H1 (cell line): ENCODE results near the gene ACSM2A. TPM values are rescaled to one million over a fixed set of nuclear protein-coding genes. Genes with fewer than 3 reads are reported as not detected.

Experiments
- CTCF ChIA-PET: fragments of 300-600 bp; sonication (Branson Sonifier 250); formaldehyde crosslinking; loops from one replicate; lab custom pipeline; 2021; ENCODE audit not compliant: partially characterized antibody; lab: Charles Lee
- POLR2A ChIA-PET: fragments of 300-600 bp; sonication (Branson Sonifier 250); formaldehyde crosslinking; loops from one replicate; lab custom pipeline; 2021; ENCODE audit warnings: inconsistent platforms; ENCODE audit not compliant: partially characterized antibody; lab: Charles Lee
- DNase-seq, 2 experiments: peaks; one replicate each; pipeline versions ENCODE4 v3.0.0 to v3.0.0-alpha.2; 2010 to 2022; ENCODE audit warnings: low spot score in 2 of 2, low read depth in 1 of 2, mixed read lengths in 1 of 2
- FAIRE-seq: peaks from 2 replicates; lab custom pipeline; 2011; peaks lifted over from hg19 to GRCh38; lab: Jason Lieb, UNC
- H2AFZ ChIP-seq: 2 replicates; pipeline ENCODE4 v1.8.1; 2012; ENCODE audit warnings: low read length, inconsistent platforms
- H2AK5ac ChIP-seq: 2 replicates; pipeline ENCODE4 v1.6.1; 2013; ENCODE audit warnings: low read depth, low read length
- H2BK120ac ChIP-seq: replicated peaks from 2 replicates; pipeline ENCODE3; 2013; ENCODE audit warnings: low read depth, low read length, inconsistent platforms
- H2BK12ac ChIP-seq: 2 replicates; pipeline ENCODE4 v1.6.1; 2013; ENCODE audit warnings: low read depth, low read length
- H2BK15ac ChIP-seq: 2 replicates; pipeline ENCODE4 v1.6.1; 2013; ENCODE audit warnings: low read length
- H2BK20ac ChIP-seq: 2 replicates; pipeline ENCODE4 v1.6.1; 2013; ENCODE audit warnings: low read length
- H2BK5ac ChIP-seq: 2 replicates; pipeline ENCODE4 v1.6.1; 2013; ENCODE audit warnings: low read depth, low read length
- H3K14ac ChIP-seq: 2 replicates; pipeline ENCODE4 v1.6.1; 2013; ENCODE audit warnings: inconsistent platforms; ENCODE audit not compliant: insufficient read length
- H3K18ac ChIP-seq: 2 replicates; pipeline ENCODE4 v1.6.1; 2013; ENCODE audit warnings: low read length; ENCODE audit errors: extremely low read depth
- H3K23ac ChIP-seq: 2 replicates; pipeline ENCODE4 v1.6.1; 2013; ENCODE audit warnings: inconsistent platforms; ENCODE audit not compliant: insufficient read length
- H3K23me2 ChIP-seq: 2 replicates; pipeline ENCODE4 v1.6.1; 2013; ENCODE audit warnings: low read depth, low read length
- H3K27ac ChIP-seq: 2 replicates; pipeline ENCODE4 v1.6.1; 2011; ENCODE audit warnings: low read depth, low read length, inconsistent platforms
- H3K27me3 ChIP-seq, 4 experiments: replicated peaks in 1 of 4; 1 replicate in 1 of 4; 2 replicates in 3 of 4; pipeline versions ENCODE4 v1.6.1 to v1.8.1; 2011 to 2013; ENCODE audit warnings: low read length in 3 of 4, mild to moderate bottlenecking in 3 of 4, inconsistent platforms in 2 of 4, mixed read lengths in 2 of 4, moderate library complexity in 1 of 4; ENCODE audit not compliant: control insufficient read depth in 3 of 4, insufficient read depth in 3 of 4; ENCODE audit errors: extremely low read depth in 1 of 4
- H3K36me3 ChIP-seq, 4 experiments: 2 replicates each; pipeline versions ENCODE4 v1.6.1 to v1.8.1; 2011 to 2013; ENCODE audit warnings: mild to moderate bottlenecking in 4 of 4, low read length in 3 of 4, moderate library complexity in 2 of 4, control low read depth in 1 of 4, inconsistent platforms in 1 of 4; ENCODE audit not compliant: insufficient read depth in 4 of 4, control insufficient read depth in 2 of 4
- H3K4ac ChIP-seq: replicated peaks from 2 replicates; pipeline ENCODE3; 2013; ENCODE audit warnings: low read length, low read depth, mixed read lengths, inconsistent platforms; ENCODE audit not compliant: insufficient read length
- H3K4me1 ChIP-seq, 4 experiments: replicated peaks in 1 of 4; 1 replicate in 1 of 4; 2 replicates in 3 of 4; pipeline versions ENCODE4 v1.6.1 to v1.8.1; 2011 to 2013; ENCODE audit warnings: low read length in 3 of 4, inconsistent platforms in 2 of 4, mixed read lengths in 1 of 4; ENCODE audit not compliant: insufficient read depth in 4 of 4, control insufficient read depth in 3 of 4
- H3K4me2 ChIP-seq, 2 experiments: 2 replicates each; pipeline versions ENCODE4 v1.6.1 to v1.8.1; 2011 to 2013; ENCODE audit warnings: low read depth in 2 of 2, low read length in 2 of 2, control low read depth in 1 of 2, inconsistent platforms in 1 of 2, mild to moderate bottlenecking in 1 of 2; ENCODE audit not compliant: insufficient read depth in 1 of 2
- H3K4me3 ChIP-seq, 4 experiments: fragments of 200-600, 300-600 bp in 1 of 4; sonication (generic), shearing (Covaris generic), sonication (Bioruptor Twin) in 1 of 4; 2 replicates each; pipeline versions ENCODE4 v1.5.1 to v1.8.1; 2011 to 2016; ENCODE audit warnings: low read length in 4 of 4, low read depth in 3 of 4, control low read depth in 2 of 4, inconsistent platforms in 2 of 4, mild to moderate bottlenecking in 2 of 4, mixed read lengths in 1 of 4, moderate library complexity in 1 of 4; ENCODE audit not compliant: insufficient read depth in 2 of 4; ENCODE audit errors: extremely low read depth in 1 of 4
- H3K56ac ChIP-seq: replicated peaks from 2 replicates; pipeline ENCODE3; 2013; ENCODE audit warnings: low read depth, mild to moderate bottlenecking, mixed read lengths, low read length, inconsistent platforms; ENCODE audit not compliant: insufficient read length
- H3K79me1 ChIP-seq: 2 replicates; pipeline ENCODE4 v1.6.1; 2013; ENCODE audit warnings: low read depth, low read length, control low read depth
- H3K79me2 ChIP-seq, 2 experiments: 2 replicates each; pipeline versions ENCODE4 v1.6.1 to v1.8.1; 2012 to 2013; ENCODE audit warnings: low read length in 2 of 2, mild to moderate bottlenecking in 2 of 2, inconsistent platforms in 1 of 2; ENCODE audit not compliant: insufficient read depth in 2 of 2, control insufficient read depth in 1 of 2
- H3K9ac ChIP-seq, 4 experiments: replicated peaks in 1 of 4; 1 replicate in 1 of 4; 2 replicates in 3 of 4; pipeline versions ENCODE4 v1.6.1 to v1.8.1; 2011 to 2013; ENCODE audit warnings: low read depth in 3 of 4, low read length in 3 of 4, control low read depth in 2 of 4, mild to moderate bottlenecking in 2 of 4, moderate library complexity in 2 of 4, inconsistent platforms in 1 of 4; ENCODE audit errors: extremely low read depth in 1 of 4
- H3K9me3 ChIP-seq, 2 experiments: 2 replicates each; pipeline versions ENCODE4 v1.6.1 to v1.8.1; 2012 to 2013; ENCODE audit warnings: mild to moderate bottlenecking in 2 of 2, moderate library complexity in 2 of 2, control low read depth in 1 of 2, inconsistent platforms in 1 of 2, low read depth in 1 of 2, low read length in 1 of 2, mixed read lengths in 1 of 2; ENCODE audit not compliant: insufficient read depth in 2 of 2
- H4K20me1 ChIP-seq, 2 experiments: replicated peaks in 1 of 2; 2 replicates each; pipeline versions ENCODE3 to v1.8.1; 2011 to 2013; ENCODE audit warnings: inconsistent platforms in 2 of 2, low read length in 2 of 2, mild to moderate bottlenecking in 1 of 2; ENCODE audit not compliant: insufficient read depth in 2 of 2, control insufficient read depth in 1 of 2
- H4K5ac ChIP-seq: 2 replicates; pipeline ENCODE4 v1.6.1; 2013; ENCODE audit warnings: low read length, low read depth, mixed read lengths, inconsistent platforms; ENCODE audit not compliant: insufficient read length
- H4K8ac ChIP-seq: 2 replicates; pipeline ENCODE4 v1.8.0; 2013; ENCODE audit warnings: mild to moderate bottlenecking, moderate library complexity, low read length, inconsistent platforms; ENCODE audit not compliant: insufficient read depth; ENCODE audit errors: extremely low read depth
- H4K91ac ChIP-seq: replicated peaks from 2 replicates; pipeline ENCODE3; 2013; ENCODE audit warnings: low read length, mixed read lengths, inconsistent platforms; ENCODE audit not compliant: insufficient read length
- YY1 ChIP-seq: IDR thresholded peaks from 2 replicates; pipeline ENCODE4 v1.6.1; 2011; ENCODE audit warnings: low read depth, mild to moderate bottlenecking, low read length
- WGBS, 2 experiments: shearing (Covaris generic) in 1 of 2; methylation state at CpG; one replicate each; pipeline versions ENCODE4 v1.1.6 to v1.1.7; 2013 to 2015; ENCODE audit warnings: low lambda C conversion rate in 2 of 2, mixed read lengths in 2 of 2, inconsistent platforms in 1 of 2, low coverage in 1 of 2, missing lambda C conversion rate in 1 of 2; ENCODE audit not compliant: insufficient replicate concordance in 2 of 2, insufficient coverage in 1 of 2, insufficient read length in 1 of 2; ENCODE audit errors: extremely low coverage in 1 of 2, missing lambda C conversion rate in 1 of 2; 5-methylcytosine and 5-hydroxymethylcytosine counted together
- polyA plus RNA-seq, 7 experiments: library from polyadenylated mRNA; depleted of rRNA in 3 of 7; stranded (reverse) in 5 of 7; unstranded in 2 of 7; fragments of >200 nt in 5 of 7; fragments of 200-250 nt in 2 of 7; gene quantifications; 1 replicate in 5 of 7; 2 replicates in 1 of 7; 4 replicates in 1 of 7; pipeline versions ENCODE4 v1.2.1 to v1.2.3, GENCODE V29; 2011 to 2013; ENCODE audit warnings: missing spikeins in 2 of 7, mixed read lengths in 2 of 7
- total RNA-seq: library from RNA; stranded (reverse); fragmentation: NEBNext Ultra II Directional; extraction: Animal tissue kit (Norgen Biotek cat#: 25700); gene quantifications from 2 replicates; pipeline ENCODE4 v1.2.1, GENCODE V29; 2021

ACSM2A gene
- total and polyA plus RNA-seq, 2 of the 8 experiments (the other 6 are each of a cell fraction or from before 2014, with no cell fraction given), result not detected

- Histone ChIP-seq H3K27me3 (no peaks in the 10 kb centered on the region), H4K91ac (no peak overlapping the region), H2BK5ac (no peak overlapping the region), H3K4me1 (no peaks in the 10 kb centered on the region), H3K4me2 (no peak overlapping the region), H4K8ac (no peak overlapping the region), H4K20me1 (no peaks in the 10 kb centered on the region), H3K4me3 (no peak overlapping the region), H2BK120ac (no peak overlapping the region), H2BK15ac (no peak overlapping the region), H2AK5ac (no peak overlapping the region), H3K9ac (no peak overlapping the region), H3K36me3 (no peaks in the 10 kb centered on the region), H3K23ac (no peak overlapping the region), H4K5ac (no peak overlapping the region), H3K4ac (no peak overlapping the region), H3K18ac (no peak overlapping the region), H3K9me3 (peaks cover 30 to 47% of the 10 kb centered on the region in 2 experiments), H3K27ac (no peak overlapping the region), H3K14ac (no peak overlapping the region), H2BK20ac (no peak overlapping the region), H3K56ac (no peak overlapping the region), H2BK12ac (no peak overlapping the region), H2AFZ (no peak overlapping the region), H3K79me1 (no peaks in the 10 kb centered on the region), H3K23me2 (no peaks in the 10 kb centered on the region), H3K79me2 (no peaks in the 10 kb centered on the region)
- TF ChIP-seq YY1, result no peak
- DNase-seq (no peak), FAIRE-seq (no peak)
- WGBS, 2 experiments, result 75% methylated on average over 2 of the region's 2 CpGs; no CpG with 5 or more reads in 1 of the 2 experiments
- CTCF ChIA-PET, result no interaction called here
- POLR2A ChIA-PET, result no interaction called here
Measured at GRCh38 chr16:20507280-20507679, 56.0 kb downstream of the ACSM2A start.
